Erythroblast (primary cell): ENCODE data around the gene SLC12A8.

Source experiments
- GATA1 ChIP-seq: IDR thresholded peaks from 2 replicates; pipeline ENCODE4 v1.6.1; 2011; ENCODE audit warnings: low read depth, mild to moderate bottlenecking, control low read depth, low read length, moderate library complexity
- POLR2A ChIP-seq: IDR thresholded peaks from 2 replicates; pipeline ENCODE4 v1.6.1; 2011; ENCODE audit warnings: mild to moderate bottlenecking, low read length

- TF ChIP-seq POLR2A (no peak), GATA1 (no peak)
Measured at GRCh38 chr3:125103406-125103805, 109.1 kb downstream of the SLC12A8 start.
